HepG2 (cell line): ENCODE data around the gene SLIT1.

Source experiments
- FOSL2 ChIP-seq: sonication (generic); formaldehyde crosslinking; IDR thresholded peaks from 2 replicates; pipeline ENCODE4 v1.4.0; 2020; ENCODE audit warnings: missing genetic modification reagents
- FOXK2 ChIP-seq: fragments of 450-650 bp; IDR thresholded peaks from 2 replicates; pipeline ENCODE4 v1.6.1; 2016
- POLR2AphosphoS2 ChIP-seq: IDR thresholded peaks from 2 replicates; pipeline ENCODE4 v1.6.1; 2011; ENCODE audit warnings: low read depth, low read length, improper control_type of control experiment
- POLR2G ChIP-seq: fragments of 200-400 bp; formaldehyde crosslinking; IDR thresholded peaks from 2 replicates; pipeline ENCODE4 v1.6.1; 2018; ENCODE audit warnings: mild to moderate bottlenecking, low read depth, low read length, moderate library complexity
- SETDB1 ChIP-seq: sonication (generic); formaldehyde crosslinking; IDR thresholded peaks from 2 replicates; pipeline ENCODE4 v1.5.1; 2020; ENCODE audit warnings: missing genetic modification reagents, mild to moderate bottlenecking, borderline replicate concordance
- SKIL ChIP-seq: sonication (generic); formaldehyde crosslinking; IDR thresholded peaks from 2 replicates; pipeline ENCODE4 v1.8.0; 2022; ENCODE audit warnings: missing genetic modification reagents, mild to moderate bottlenecking, moderate library complexity, borderline replicate concordance
- STAT6 ChIP-seq: sonication (generic); formaldehyde crosslinking; IDR thresholded peaks from 2 replicates; pipeline ENCODE4 v1.4.0; 2020; ENCODE audit warnings: missing genetic modification reagents, mild to moderate bottlenecking, borderline replicate concordance
- U2AF1 ChIP-seq: fragments of 200-400 bp; formaldehyde crosslinking; optimal IDR thresholded peaks from 2 replicates; pipeline ENCODE3; 2017; ENCODE audit warnings: mild to moderate bottlenecking, low read depth, low read length
- ZNF549 ChIP-seq: sonication (generic); formaldehyde crosslinking; IDR thresholded peaks from 2 replicates; pipeline ENCODE4 v1.5.0; 2020; ENCODE audit warnings: missing genetic modification reagents
- ZNF614 ChIP-seq: IDR thresholded peaks from 2 replicates; pipeline ENCODE4 v1.6.1; 2018; ENCODE audit warnings: missing biosample characterization, missing genetic modification reagents, inconsistent platforms, borderline replicate concordance

- TF ChIP-seq SKIL (CRISPR knock-in tag) (no peak), U2AF1 (no peak), STAT6 (no peak), ZNF614 (CRISPR knock-in tag) (no peak), ZNF549 (CRISPR knock-in tag) (no peak), FOXK2 (no peak), POLR2AphosphoS2 (no peak), FOSL2 (no peak), SETDB1 (no peak), POLR2G (no peak)
These were observed 69.1 kb downstream of the SLIT1 start for GRCh38 chr10:97116462-97117162.
